HG02885 (cell line): ENCODE results near the gene TRABD.
"Not testable (repeated sequence)": the region's sequence is repeated elsewhere in the genome, so short reads cannot be mapped to it uniquely, and the experiment has no call there.

Experiments used
- ATAC-seq: cut with Tn5 transposase; IDR thresholded peaks from one replicate; pipeline ENCODE4 v1.9.1; 2021; ENCODE audit warnings: mild to moderate bottlenecking; ENCODE audit not compliant: unreplicated experiment, poor library complexity

Gene TRABD

GRCh38 chr22:50185375-50186087, at the start of gene TRABD:
TSS of gene TRABD (plus strand) at chr22:50185913. CDS start at chr22:50193061, 7,148 bp downstream.
- peak; percentile 55 for ATAC-seq

GRCh38 chr22:50136581-50137015, 49.1 kb upstream of the TRABD start:
- ATAC-seq: no peak

- not testable (repeated sequence) for ATAC-seq
Observed at GRCh38 chr22:50137277-50137676, 48.4 kb upstream of the TRABD start.

GRCh38 chr22:50138041-50138440, 47.7 kb upstream of the TRABD start:
- no peak for ATAC-seq

- no peak for ATAC-seq
Observed at GRCh38 chr22:50138988-50139387, 46.7 kb upstream of the TRABD start.

- ATAC-seq: no peak
Observed at GRCh38 chr22:50139843-50140415, 45.8 kb upstream of the TRABD start.

GRCh38 chr22:50140615-50141014, 45.1 kb upstream of the TRABD start:
- ATAC-seq: no peak

- ATAC-seq: no peak
Observed at GRCh38 chr22:50141462-50141861, 44.3 kb upstream of the TRABD start.

GRCh38 chr22:50141891-50142363, 43.8 kb upstream of the TRABD start:
- no peak for ATAC-seq

- no peak for ATAC-seq
Observed at GRCh38 chr22:50143096-50143495, 42.6 kb upstream of the TRABD start.

GRCh38 chr22:50144005-50144614, 41.6 kb upstream of the TRABD start:
- ATAC-seq: no peak

GRCh38 chr22:50145721-50146438, 39.8 kb upstream of the TRABD start:
- ATAC-seq: no peak

GRCh38 chr22:50146439-50147238, 39.1 kb upstream of the TRABD start:
- no peak for ATAC-seq

- not testable (repeated sequence) for ATAC-seq
Observed at GRCh38 chr22:50147258-50148165, 38.2 kb upstream of the TRABD start.

GRCh38 chr22:50148166-50148500, 37.6 kb upstream of the TRABD start:
- no peak for ATAC-seq

- peak; percentile 48 for ATAC-seq
Observed at GRCh38 chr22:50148991-50149721, 36.6 kb upstream of the TRABD start.

GRCh38 chr22:50150161-50151129, 35.3 kb upstream of the TRABD start:
- ATAC-seq: no peak
